Gastrocnemius medialis (tissue), 4 donors: Measurements from ENCODE around the gene NOXO1. TPM values are rescaled to one million over a fixed set of nuclear protein-coding genes. Genes with fewer than 3 reads are reported as not detected.
"Not testable (repeated sequence)": the region's sequence is repeated elsewhere in the genome, so short reads cannot be mapped to it uniquely, and the experiment has no call there.

Experiments used
- ATAC-seq, 2 donors: fragments of 150-250 bp; one replicate each; pipeline ENCODE4 v1.9.1; 2016
- DNase-seq, 2 donors: peaks; one replicate each; pipeline ENCODE4 v3.0.0-alpha.2; 2019
- H3K27ac ChIP-seq, 4 donors: fragments of 200-600 bp; sonication (generic); 1 replicate in 1 of 4; 2 replicates in 3 of 4; pipeline ENCODE4 v1.5.1; 2016 to 2018; ENCODE audit warnings: mild to moderate bottlenecking in 2 of 4, moderate library complexity in 1 of 4
- H3K27me3 ChIP-seq, 3 donors: fragments of 200-600 bp; sonication (generic) in 2 of 3; 1 replicate in 1 of 3; 2 replicates in 2 of 3; pipeline versions ENCODE4 v1.5.1 to v1.6.0; 2016 to 2019; ENCODE audit warnings: mild to moderate bottlenecking in 1 of 3, moderate library complexity in 1 of 3
- H3K36me3 ChIP-seq, 2 donors: fragments of 200-600 bp; sonication (generic) in 1 of 2; one replicate each; pipeline ENCODE4 v1.5.1; 2017 to 2018
- H3K4me1 ChIP-seq, 2 donors: fragments of 200-600 bp; sonication (generic) in 1 of 2; one replicate each; pipeline ENCODE4 v1.5.1; 2016 to 2017; ENCODE audit warnings: mild to moderate bottlenecking in 2 of 2
- H3K4me3 ChIP-seq, 4 donors: fragments of 200-600 bp; sonication (generic) in 3 of 4; 1 replicate in 1 of 4; 2 replicates in 3 of 4; pipeline ENCODE4 v1.5.1; 2016 to 2019; ENCODE audit warnings: mild to moderate bottlenecking in 2 of 4
- H3K9me3 ChIP-seq, 3 donors: fragments of 200-600 bp; sonication (generic) in 2 of 3; 1 replicate in 1 of 3; 2 replicates in 2 of 3; pipeline ENCODE4 v1.5.1; 2016 to 2019
- POLR2A ChIP-seq, 2 donors: fragments of 450-650 bp; IDR thresholded peaks; one replicate each; pipeline ENCODE4 v1.6.1; 2017; ENCODE audit warnings: antibody characterized with exemption in 2 of 2, mild to moderate bottlenecking in 2 of 2, moderate library complexity in 2 of 2
- in situ Hi-C, 4 donors: fragments of 200-750 bp; cut with MboI; loops; one replicate each; pipeline versions ENCODE4 v1.15.0 to v1.8.0; 2017; ENCODE audit warnings: low sequenced_read_pairs in 4 of 4
- intact Hi-C: fragments of 100-400 bp; cut with DNase I; formaldehyde crosslinking; loops from one replicate; pipeline ENCODE4 v1.15.1; 2023; ENCODE audit warnings: low total_unique reads
- total RNA-seq, 4 donors: library from RNA; depleted of rRNA; stranded (reverse); fragments of >200 nt; gene quantifications; one replicate each; pipeline versions ENCODE4 v1.1.0 to v1.2.3, GENCODE V29; 2016
- TF ChIP-seq, protein P1 (sequence below), 5 experiments: fragments of 450-650 bp in 3 of 5; fragments of 200-600 bp in 2 of 5; sonication (generic) in 2 of 5; IDR thresholded peaks in 4 of 5; conservative IDR thresholded peaks in 1 of 5; 1 replicate in 4 of 5; 2 replicates in 1 of 5; pipeline ENCODE4 v1.5.1; 2016 to 2019; ENCODE audit warnings: antibody characterized with exemption in 5 of 5, mild to moderate bottlenecking in 3 of 5, moderate library complexity in 3 of 5

Gene NOXO1
- total RNA-seq, 4 donors from 2014 or later: 0.33 to 0.46 TPM; not detected in 2

DNA sequence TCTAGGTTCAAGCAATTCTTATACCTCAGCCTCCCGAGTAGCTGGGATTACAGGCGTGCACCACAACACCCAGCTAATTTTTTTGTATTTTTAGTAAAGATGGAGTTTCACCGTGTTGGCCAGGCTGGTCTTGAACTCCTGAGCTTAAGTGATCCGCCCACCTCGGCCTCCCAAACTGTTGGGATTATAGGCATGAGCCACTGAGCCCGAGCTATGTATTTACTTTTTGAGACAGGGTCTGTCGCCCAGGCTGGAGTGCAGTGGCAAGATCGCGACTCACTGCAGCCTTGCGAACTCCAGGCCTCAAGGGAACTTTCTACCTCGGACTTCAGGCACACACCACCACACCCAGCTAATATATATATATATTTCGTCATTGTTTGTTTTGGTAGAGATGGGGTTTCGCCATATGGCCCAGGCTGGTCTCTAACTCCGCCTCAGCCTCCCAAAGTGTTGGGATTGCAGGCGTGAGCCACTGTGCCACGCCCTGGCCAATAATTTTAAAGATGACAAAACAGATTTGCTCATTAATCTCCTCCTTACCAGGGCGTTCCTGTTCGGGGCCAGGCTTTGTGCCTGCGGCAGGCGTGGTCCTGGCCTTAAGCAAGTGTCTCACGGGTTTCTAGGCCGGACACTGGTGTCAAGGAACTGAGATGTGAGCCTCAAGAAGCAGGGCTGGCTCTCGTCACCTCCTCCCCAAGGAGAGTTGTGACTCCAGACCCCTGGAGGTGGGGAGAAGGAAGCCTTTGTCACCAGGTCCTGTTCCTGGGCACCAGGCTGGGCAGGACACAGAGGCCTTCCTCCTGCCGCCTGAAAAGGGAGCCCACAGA is 34.1 kb upstream of the NOXO1 start:
- no peak for TF ChIP-seq POLR2A (IDR thresholded peaks at IDR 0.05)
- TF ChIP-seq, protein P1, sequence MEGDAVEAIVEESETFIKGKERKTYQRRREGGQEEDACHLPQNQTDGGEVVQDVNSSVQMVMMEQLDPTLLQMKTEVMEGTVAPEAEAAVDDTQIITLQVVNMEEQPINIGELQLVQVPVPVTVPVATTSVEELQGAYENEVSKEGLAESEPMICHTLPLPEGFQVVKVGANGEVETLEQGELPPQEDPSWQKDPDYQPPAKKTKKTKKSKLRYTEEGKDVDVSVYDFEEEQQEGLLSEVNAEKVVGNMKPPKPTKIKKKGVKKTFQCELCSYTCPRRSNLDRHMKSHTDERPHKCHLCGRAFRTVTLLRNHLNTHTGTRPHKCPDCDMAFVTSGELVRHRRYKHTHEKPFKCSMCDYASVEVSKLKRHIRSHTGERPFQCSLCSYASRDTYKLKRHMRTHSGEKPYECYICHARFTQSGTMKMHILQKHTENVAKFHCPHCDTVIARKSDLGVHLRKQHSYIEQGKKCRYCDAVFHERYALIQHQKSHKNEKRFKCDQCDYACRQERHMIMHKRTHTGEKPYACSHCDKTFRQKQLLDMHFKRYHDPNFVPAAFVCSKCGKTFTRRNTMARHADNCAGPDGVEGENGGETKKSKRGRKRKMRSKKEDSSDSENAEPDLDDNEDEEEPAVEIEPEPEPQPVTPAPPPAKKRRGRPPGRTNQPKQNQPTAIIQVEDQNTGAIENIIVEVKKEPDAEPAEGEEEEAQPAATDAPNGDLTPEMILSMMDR (IDR thresholded peaks at IDR 0.05 in 4 of 5, conservative IDR thresholded peaks at IDR 0.05 in 1 of 5): no peak
- intact Hi-C loops: no loop called here

DNA sequence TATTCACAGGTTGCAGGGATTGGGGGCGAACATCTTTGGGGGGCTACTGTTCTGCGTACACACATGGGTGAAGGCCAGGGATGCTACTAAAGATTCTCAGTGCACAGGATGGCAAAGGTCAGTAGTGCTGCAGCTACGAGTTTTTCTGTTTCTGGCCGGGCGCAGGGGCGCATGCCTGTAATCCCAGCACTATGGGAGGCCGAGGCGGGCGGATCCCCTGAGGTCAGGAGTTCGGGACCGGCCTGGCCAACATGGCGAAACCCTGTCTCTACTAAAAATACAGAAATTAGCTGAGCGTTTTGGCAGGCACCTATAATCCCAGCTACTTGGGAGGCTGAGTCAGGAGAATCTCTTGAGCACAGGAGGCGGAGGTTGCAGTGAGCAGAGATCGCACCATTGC is 32.3 kb upstream of the NOXO1 start:
- H3K36me3 ChIP-seq: no peaks in the 10 kb centered on the region

More for the DNA sequence above, 34.1 kb upstream of the NOXO1 start:
- ATAC-seq (no peak), DNase-seq (no peak)
- no peak overlapping the region for H3K4me3 ChIP-seq
- no peak overlapping the region for H3K27ac ChIP-seq
- H3K36me3 ChIP-seq: no peaks in the 10 kb centered on the region
- in situ Hi-C loops: loop anchor here in 1 of 4 donors (10.0 kb wide), 1 partner anchor 129 kb away; the partner anchor contains the start of gene RAB26
- H3K4me1 ChIP-seq: peaks cover 4 to 7% of the 10 kb centered on the region in 2 donors
- H3K27me3 ChIP-seq: peaks cover 14 to 17% (median 16%) of the 10 kb centered on the region in 3 donors
- H3K9me3 ChIP-seq: no peaks in the 10 kb centered on the region

GRCh38 chr16:2011726-2012125 is 30.5 kb upstream of the NOXO1 start:
- intact Hi-C loops, H3K9me3 ChIP-seq, H3K27ac ChIP-seq, H3K36me3 ChIP-seq, DNase-seq, ATAC-seq, H3K27me3 ChIP-seq, H3K4me3 ChIP-seq: not testable (repeated sequence)
- in situ Hi-C loops: loop anchor here in 3 of 4 donors (5.0 to 10.0 kb wide), 3 partner anchors 126 to 133 kb away; partner anchors contain the start of genes PKD1 (in 1 of the 3) and RAB26 (in 1 of the 3)
- H3K4me1 ChIP-seq: peaks cover 27 to 29% of the 10 kb centered on the region in 2 donors

More for the DNA sequence above, 32.3 kb upstream of the NOXO1 start:
- Histone ChIP-seq H3K27ac (no peak overlapping the region), H3K4me1 (peaks cover 11 to 13% of the 10 kb centered on the region in 2 donors), H3K27me3 (peaks cover 0 to under 1% (median 0%) of the 10 kb centered on the region in 3 donors), H3K4me3 (no peak overlapping the region), H3K9me3 (no peaks in the 10 kb centered on the region)
- intact Hi-C loops (no loop called here), in situ Hi-C loops (loop anchor here in 3 of 4 donors (5.0 to 10.0 kb wide), 3 partner anchors 124 to 131 kb away; partner anchors contain the start of genes PKD1 (in 1 of the 3) and RAB26 (in 1 of the 3))
- no peak for DNase-seq
- TF ChIP-seq POLR2A (IDR thresholded peaks at IDR 0.05): no peak
- TF ChIP-seq, protein P1 (IDR thresholded peaks at IDR 0.05 in 4 of 5, conservative IDR thresholded peaks at IDR 0.05 in 1 of 5): no peak
- no peak for ATAC-seq

GRCh38 chr16:2009791-2010510 is 28.7 kb upstream of the NOXO1 start, which contains the start of gene ZNF598:
Gene ZNF598, minus strand, starts transcription at chr16:2009821.
- intact Hi-C loops (loop anchor here (1.0 to 10.0 kb wide), 3 partner anchors 39 to 525 kb away; partner anchors contain the start of genes CEMP1, PDPK1 and RNPS1), in situ Hi-C loops (loop anchor here in 3 of 4 donors (5.0 to 10.0 kb wide), 3 partner anchors 127 to 135 kb away; partner anchors contain the start of genes PKD1 (in 1 of the 3) and RAB26 (in 1 of the 3))
- no peaks in the 10 kb centered on the region for H3K9me3 ChIP-seq
- ATAC-seq (peak; percentile 90 to 95), DNase-seq (peak; percentile 61 to 75)
- peak within 1 kb of the TSS; percentile 85 to 99 (median 95) for H3K27ac ChIP-seq
- peaks cover 37 to 47% of the 10 kb centered on the region in 2 donors for H3K4me1 ChIP-seq
- H3K4me3 ChIP-seq: peak within 1 kb of the TSS; percentile 63 to 97 (median 84)
- no peaks in the 10 kb centered on the region for H3K36me3 ChIP-seq
- peak; percentile 85 to 96 for TF ChIP-seq POLR2A (IDR thresholded peaks at IDR 0.05)
- TF ChIP-seq, protein P1 (IDR thresholded peaks at IDR 0.05 in 4 of 5, conservative IDR thresholded peaks at IDR 0.05 in 1 of 5): peak in 1 of 5 experiments; percentile 8
- no peaks in the 10 kb centered on the region for H3K27me3 ChIP-seq
